ENCODE measurements around the gene TUBGCP4. TPM values are rescaled to one million over a fixed set of nuclear protein-coding genes. Genes with fewer than 3 reads are reported as not detected.

Gene TUBGCP4
- total and polyA plus RNA-seq, 2 of the 4 experiments (the other 2 are of a cell fraction), result 7.9 to 12.7 TPM

GRCh38 chr15:43361313-43361903 is 9.5 kb upstream of the TUBGCP4 start:
- Histone ChIP-seq H2AFZ (replicated peaks; ENCODE audit: low read length, poor library complexity) (no peak overlapping the region), H4K5ac (ENCODE audit: low read depth, low read length) (no peak overlapping the region), H2AK5ac (ENCODE audit: low read depth, low read length) (no peak overlapping the region), H3K4me1 (ENCODE audit: control insufficient read depth, insufficient read depth, low read length) (no peaks in the 10 kb centered on the region), H3K14ac (replicated peaks; ENCODE audit: low read depth, low read length) (no peak overlapping the region), H3K4me2 (ENCODE audit: low read depth, low read length) (no peak overlapping the region), H3K4ac (ENCODE audit: low read depth, low read length) (no peak overlapping the region), H4K20me1 (ENCODE audit: insufficient read depth, low read length) (no peaks in the 10 kb centered on the region), H3K18ac (ENCODE audit: low read depth, low read length) (no peak overlapping the region), H3K9me3 (ENCODE audit: control insufficient read depth, insufficient read depth, low read length) (peaks cover 58% of the 10 kb centered on the region), H4K8ac (ENCODE audit: low read depth in 2 of 2, low read length in 2 of 2) (no peak overlapping the region), H2AK9ac (replicated peaks; ENCODE audit: low read depth, low read length, poor library complexity) (no peak overlapping the region), H3K27me3 (ENCODE audit: control insufficient read depth, insufficient read depth, low read length) (no peaks in the 10 kb centered on the region), H3K9me1 (ENCODE audit: insufficient read depth, low read length) (no peaks in the 10 kb centered on the region), H3K4me3 (ENCODE audit: insufficient read depth, low read depth, low read length) (no peak overlapping the region), H2BK120ac (ENCODE audit: low read depth, low read length) (no peak overlapping the region), H3K23ac (ENCODE audit: low read depth, low read length) (no peak overlapping the region), H3K9ac (ENCODE audit: low read depth, low read length) (no peak overlapping the region), H3K36me3 (ENCODE audit: control insufficient read depth, insufficient read depth, low read length) (peaks cover 55% of the 10 kb centered on the region), H4K91ac (ENCODE audit: insufficient read depth, low read depth, low read length) (no peak overlapping the region), H2BK20ac (ENCODE audit: low read depth, low read length) (no peak overlapping the region), H3K27ac (ENCODE audit: insufficient read depth, low read length) (no peak overlapping the region), H2BK5ac (ENCODE audit: low read depth, low read length, poor library complexity, severe bottlenecking) (no peak overlapping the region), H2BK15ac (ENCODE audit: low read depth, low read length) (no peak overlapping the region), H3K79me1 (ENCODE audit: low read depth in 1 of 2, low read length in 2 of 2) (peaks cover 9 to 10% of the 10 kb centered on the region in 2 experiments; a peak in 3 of 4 replicates), H3K56ac (ENCODE audit: extremely low read depth, insufficient read depth, low read length) (no peak overlapping the region)
- no peak for TF ChIP-seq FOS (IDR thresholded peaks at IDR 0.05; ENCODE audit: low read depth, low read length)
- TF ChIP-seq POLR2A (IDR thresholded peaks at IDR 0.05; ENCODE audit: low read depth, low read length), result no peak
- no peak for TF ChIP-seq CHD1 (IDR thresholded peaks at IDR 0.05; ENCODE audit: low read depth, low read length)
- TF ChIP-seq USF2 (IDR thresholded peaks at IDR 0.05; ENCODE audit: low read depth, low read length), result no peak
- no peak for TF ChIP-seq CTCF (conservative IDR thresholded peaks at IDR 0.05; ENCODE audit: low read depth, low read length)
- in situ Hi-C loops (cut with MboI; ENCODE audit: low sequenced_read_pairs), result no loop called here
- intact Hi-C loops (cut with micrococcal nuclease), result no loop called here
- ATAC-seq (ENCODE audit: low read depth), result no peak
- dilution Hi-C loops (cut with HindIII; ENCODE audit: low sequenced_read_pairs, unreplicated experiment), result no loop called here
- DNase-seq, result no peak
- no CpG with 5 or more reads among the region's 7 CpGs for WGBS, 2 experiments (ENCODE audit: extremely low coverage in 2 of 2, insufficient read length in 1 of 2)
- CTCF ChIA-PET, result interaction anchor here (0.6 kb wide), 1 partner anchor 577 kb away, joined by 3 read pairs; no protein-coding TSS in a partner anchor
- BruUV-seq (replicated peaks), result no TSS peak
- POLR2A ChIA-PET (ENCODE audit: unreplicated experiment), result no interaction called here
